HG03558 (cell line): ENCODE data around the gene CTSF.
"Not testable (repeated sequence)": the region's sequence is repeated elsewhere in the genome, so short reads cannot be mapped to it uniquely, and the experiment has no call there.

Experiments
- ATAC-seq: cut with Tn5 transposase; IDR thresholded peaks from one replicate; pipeline ENCODE4 v1.9.1; 2021; ENCODE audit warnings: moderate number of reproducible peaks; ENCODE audit not compliant: unreplicated experiment; ENCODE audit errors: extremely low read depth

The CTSF gene

GRCh38 chr11:66542362-66542761, 26.0 kb downstream of the CTSF start:
- ATAC-seq: no peak

- ATAC-seq: no peak
These were observed 26.5 kb downstream of the CTSF start for GRCh38 chr11:66541892-66542291.

GRCh38 chr11:66540598-66540997, 27.8 kb downstream of the CTSF start:
- not testable (repeated sequence) for ATAC-seq

DNA sequence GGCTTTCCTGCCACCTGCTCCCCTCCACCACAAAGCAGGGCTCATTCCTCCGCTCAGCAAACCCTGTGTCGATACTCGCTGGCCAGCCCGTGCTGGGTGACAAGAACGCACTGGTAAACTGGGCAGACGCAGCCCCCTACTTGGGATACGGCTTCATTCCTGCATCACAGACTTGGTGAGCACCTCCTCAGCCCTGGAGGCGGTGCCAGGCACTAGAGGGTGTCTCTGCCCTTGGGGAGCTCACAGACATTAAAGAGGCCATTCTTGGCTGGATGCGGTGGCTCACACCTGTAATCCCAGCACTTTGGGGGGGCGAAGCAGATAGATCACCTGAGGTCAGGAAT, 28.6 kb downstream of the CTSF start:
- ATAC-seq: no peak

GRCh38 chr11:66539170-66539869, 29.1 kb downstream of the CTSF start:
- no peak for ATAC-seq

DNA sequence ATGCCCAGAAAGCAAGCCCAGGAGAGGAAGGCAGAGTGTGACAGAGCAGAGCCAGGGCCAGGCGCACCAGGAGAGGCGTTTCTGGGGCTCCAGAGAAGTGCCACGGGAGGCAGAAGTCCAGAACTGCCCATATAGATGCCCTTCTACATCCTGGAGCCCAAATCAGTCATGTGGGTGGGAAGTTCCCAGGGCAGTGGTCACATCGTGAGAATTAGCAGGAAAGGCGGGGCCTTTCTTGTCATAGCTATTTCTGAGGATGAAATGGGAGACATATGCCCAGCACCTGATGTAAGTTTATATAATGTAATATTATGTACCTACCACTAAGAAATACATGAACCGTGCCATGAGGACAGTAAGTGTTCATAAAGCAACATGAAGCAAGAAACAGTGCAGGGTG, 35.6 kb downstream of the CTSF start:
- no peak for ATAC-seq

GRCh38 chr11:66531841-66532240, 36.6 kb downstream of the CTSF start:
- ATAC-seq: no peak

- ATAC-seq: no peak
These were observed 37.3 kb downstream of the CTSF start for GRCh38 chr11:66530927-66531709.

- no peak for ATAC-seq
These were observed 38.8 kb downstream of the CTSF start for GRCh38 chr11:66529655-66530054.

DNA sequence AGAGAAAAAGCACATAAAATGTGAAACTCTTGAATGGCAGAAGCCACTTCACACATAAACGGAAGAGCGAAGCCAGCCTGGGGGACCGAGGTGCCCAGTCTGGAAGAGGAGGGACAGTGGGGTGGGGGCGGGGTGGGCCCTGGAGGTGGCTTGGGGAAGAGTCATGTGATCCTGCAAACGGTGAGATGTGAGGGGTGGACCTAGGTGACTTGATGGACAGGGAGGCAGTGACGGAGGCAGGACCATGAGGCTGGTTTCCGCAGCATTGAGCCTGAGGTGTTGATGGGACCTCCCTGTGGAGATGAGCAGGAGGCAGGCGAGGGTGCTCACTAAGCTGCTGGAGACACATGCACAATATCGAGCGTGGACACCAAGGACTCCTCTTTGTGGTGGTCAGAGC, 39.3 kb downstream of the CTSF start:
- no peak for ATAC-seq

DNA sequence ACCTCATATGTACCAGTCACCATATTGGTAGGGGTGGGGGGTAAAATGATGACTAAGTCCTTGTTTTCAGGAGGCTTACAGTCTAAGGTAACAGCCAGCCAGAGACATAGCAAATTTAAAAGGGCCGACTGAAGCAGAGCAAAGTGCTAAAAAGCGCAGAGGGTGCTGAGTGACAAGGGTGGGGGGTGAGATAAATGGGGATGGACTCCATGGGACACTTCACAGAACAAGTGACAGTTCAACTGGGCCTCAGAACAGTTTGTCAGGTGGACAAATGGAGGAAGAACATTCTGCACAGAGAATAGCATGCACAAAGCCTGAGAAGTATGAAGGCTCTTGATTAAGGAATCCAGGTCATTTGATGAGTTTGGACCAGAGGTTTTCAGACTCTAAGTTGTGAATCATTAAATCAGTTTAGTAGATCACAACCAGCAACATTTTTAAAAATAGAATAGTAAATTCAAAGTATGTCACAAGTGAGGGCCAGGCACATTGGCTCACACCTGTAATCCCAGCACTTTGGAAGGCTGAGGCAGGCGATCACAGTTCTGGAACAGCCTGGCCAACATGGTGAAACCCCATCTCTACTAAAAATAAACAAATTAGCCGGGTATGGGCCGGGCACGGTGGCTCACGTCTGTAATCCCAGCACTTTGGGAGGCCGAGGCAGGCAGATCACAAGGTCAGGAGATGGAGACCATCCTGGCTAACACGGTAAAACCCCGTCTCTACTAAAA, 43.9 kb downstream of the CTSF start:
- ATAC-seq: no peak

DNA sequence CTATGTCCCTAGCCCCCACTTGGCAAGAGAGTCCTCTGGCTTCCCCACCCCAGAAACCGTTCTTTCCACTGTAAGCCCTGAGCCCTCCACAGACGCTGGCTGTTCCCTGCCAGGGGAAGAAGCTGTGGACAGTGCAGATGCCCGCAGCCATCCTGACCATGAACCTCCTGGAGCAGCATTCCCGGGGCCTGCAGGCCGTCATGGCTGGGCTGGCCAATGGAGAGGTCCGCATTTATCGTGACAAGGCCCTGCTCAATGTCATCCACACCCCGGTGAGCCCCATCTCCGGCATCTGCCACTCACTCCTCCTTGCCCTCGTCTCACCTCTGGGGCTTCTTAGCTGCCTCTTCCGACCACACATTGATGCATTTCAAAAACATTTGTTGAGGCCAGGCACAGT, 44.8 kb downstream of the CTSF start:
- ATAC-seq: no peak
